Fibroblast of mammary gland (primary cell): ENCODE measurements around the gene TGIF1.

Experiments used
- DNase-seq: peaks from one replicate; pipeline ENCODE4 v3.0.0-alpha.2; 2010; ENCODE audit warnings: low read depth
- H3K4me3 ChIP-seq: 2 replicates; pipeline ENCODE4 v1.5.1; 2011; ENCODE audit warnings: low read depth, mild to moderate bottlenecking, low read length, moderate library complexity; ENCODE audit not compliant: control insufficient read depth
- CTCF ChIP-seq: conservative IDR thresholded peaks from 2 replicates; pipeline ENCODE4 v1.5.1; 2011; ENCODE audit warnings: low read depth, low read length, inconsistent platforms; ENCODE audit not compliant: control insufficient read depth, insufficient read depth

Gene TGIF1

GRCh38 chr18:3447068-3447894 lies 2.7 kb upstream of the TGIF1 start:
- no peak for TF ChIP-seq CTCF
- peak; percentile 66 for DNase-seq
- peak overlapping the region; percentile 96 for H3K4me3 ChIP-seq

- TF ChIP-seq CTCF = no peak
Observed at GRCh38 chr18:3447895-3448837, 1.8 kb upstream of the TGIF1 start.

GRCh38 chr18:3448838-3449511 lies 997 bp upstream of the TGIF1 start:
- peak; percentile 94 for DNase-seq
- TF ChIP-seq CTCF = no peak
- peak overlapping the region; percentile 96 for H3K4me3 ChIP-seq

More at GRCh38 chr18:3447895-3448837, 1.8 kb upstream of the TGIF1 start:
- peak; percentile 96 for DNase-seq
- H3K4me3 ChIP-seq = peak overlapping the region; percentile 96

- no peak for TF ChIP-seq CTCF
- no peak for DNase-seq
- H3K4me3 ChIP-seq = peak overlapping the region; percentile 96
Observed at GRCh38 chr18:3449512-3450011, 410 bp upstream of the TGIF1 start.

- peak overlapping the region; percentile 96 for H3K4me3 ChIP-seq
- DNase-seq = no peak
- no peak for TF ChIP-seq CTCF
Observed at GRCh38 chr18:3450799-3451182, 819 bp downstream of the TGIF1 start.
